Measurements from ENCODE around the gene ATP9A. TPM values are rescaled to one million over a fixed set of nuclear protein-coding genes. Genes with fewer than 3 reads are reported as not detected.
A peak's percentile ranks its signal among the peaks of the same experiment; 100 is the strongest.

The ATP9A gene
- total RNA-seq, 6 experiments from 2014 or later = 10.5 to 17.4 (median 13.0) TPM

DNA sequence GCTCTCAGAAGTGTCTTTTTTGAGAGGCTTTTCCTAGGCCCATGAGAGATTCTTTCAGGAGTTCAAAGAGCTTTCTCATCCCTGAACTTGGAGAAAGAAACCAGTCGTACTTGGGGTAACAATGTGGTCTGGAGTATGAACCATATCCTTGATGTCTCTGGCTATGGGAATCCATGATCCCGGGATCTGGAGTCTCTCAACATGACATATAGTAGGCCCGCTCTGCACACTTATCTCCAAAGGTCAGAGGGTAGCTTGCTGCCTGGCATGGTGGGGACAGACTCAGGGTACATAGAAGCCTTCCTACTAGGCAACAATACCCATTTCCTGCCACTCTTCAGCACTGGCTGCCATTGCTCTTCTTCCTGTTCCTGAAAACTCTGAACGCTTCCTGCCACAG is 183.5 kb downstream of the ATP9A start:
- Histone ChIP-seq H3K36me3 (no peaks in the 10 kb centered on the region), H3K9me3 (no peaks in the 10 kb centered on the region), H3K27me3 (no peaks in the 10 kb centered on the region), H3K4me1 (no peaks in the 10 kb centered on the region), H3K27ac (no peak overlapping the region), H3K4me3 (no peak overlapping the region)
- peak in 1 of 4 donors; percentile 27 for ATAC-seq
- no peak for DNase-seq
- TF ChIP-seq POLR2A (IDR thresholded peaks at IDR 0.05) = no peak
- TF ChIP-seq, protein P1, sequence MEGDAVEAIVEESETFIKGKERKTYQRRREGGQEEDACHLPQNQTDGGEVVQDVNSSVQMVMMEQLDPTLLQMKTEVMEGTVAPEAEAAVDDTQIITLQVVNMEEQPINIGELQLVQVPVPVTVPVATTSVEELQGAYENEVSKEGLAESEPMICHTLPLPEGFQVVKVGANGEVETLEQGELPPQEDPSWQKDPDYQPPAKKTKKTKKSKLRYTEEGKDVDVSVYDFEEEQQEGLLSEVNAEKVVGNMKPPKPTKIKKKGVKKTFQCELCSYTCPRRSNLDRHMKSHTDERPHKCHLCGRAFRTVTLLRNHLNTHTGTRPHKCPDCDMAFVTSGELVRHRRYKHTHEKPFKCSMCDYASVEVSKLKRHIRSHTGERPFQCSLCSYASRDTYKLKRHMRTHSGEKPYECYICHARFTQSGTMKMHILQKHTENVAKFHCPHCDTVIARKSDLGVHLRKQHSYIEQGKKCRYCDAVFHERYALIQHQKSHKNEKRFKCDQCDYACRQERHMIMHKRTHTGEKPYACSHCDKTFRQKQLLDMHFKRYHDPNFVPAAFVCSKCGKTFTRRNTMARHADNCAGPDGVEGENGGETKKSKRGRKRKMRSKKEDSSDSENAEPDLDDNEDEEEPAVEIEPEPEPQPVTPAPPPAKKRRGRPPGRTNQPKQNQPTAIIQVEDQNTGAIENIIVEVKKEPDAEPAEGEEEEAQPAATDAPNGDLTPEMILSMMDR (IDR thresholded peaks at IDR 0.05) = no peak
- WGBS (ENCODE audit: insufficient coverage, low coverage, low lambda C conversion rate, missing lambda C conversion rate) = 52% methylated on average over 2 of the region's 4 CpGs
- intact Hi-C loops (cut with DNase I) = no loop called here

DNA sequence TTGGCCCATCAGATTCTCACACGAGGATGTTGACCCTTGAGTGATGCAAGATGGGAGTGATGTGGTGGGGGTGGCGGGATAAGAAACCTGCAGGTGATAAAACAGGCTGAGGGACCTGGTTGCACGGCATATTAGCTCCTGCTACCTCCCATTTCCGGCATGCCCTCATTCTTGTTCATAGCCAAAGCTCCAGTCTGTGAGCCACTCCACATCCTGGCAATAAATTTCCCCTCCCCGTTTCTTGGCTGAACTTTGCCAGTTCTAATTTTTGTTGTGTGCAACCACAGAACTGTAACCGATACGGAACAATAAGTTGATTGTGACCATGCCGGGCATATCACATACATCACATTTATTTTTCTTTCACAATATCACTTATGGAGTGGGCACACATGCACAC is 184.1 kb downstream of the ATP9A start:
- WGBS (ENCODE audit: insufficient coverage, low coverage, low lambda C conversion rate, missing lambda C conversion rate) = 71% methylated on average over 6 of the region's 8 CpGs
- intact Hi-C loops (cut with DNase I) = no loop called here
- Histone ChIP-seq H3K36me3 (no peaks in the 10 kb centered on the region), H3K9me3 (no peaks in the 10 kb centered on the region), H3K4me1 (no peaks in the 10 kb centered on the region), H3K27me3 (no peaks in the 10 kb centered on the region), H3K4me3 (no peak overlapping the region), H3K27ac (no peak overlapping the region)
- no peak for TF ChIP-seq POLR2A (IDR thresholded peaks at IDR 0.05)
- TF ChIP-seq, protein P1 (IDR thresholded peaks at IDR 0.05) = no peak
- DNase-seq (no peak), ATAC-seq (no peak)

DNA sequence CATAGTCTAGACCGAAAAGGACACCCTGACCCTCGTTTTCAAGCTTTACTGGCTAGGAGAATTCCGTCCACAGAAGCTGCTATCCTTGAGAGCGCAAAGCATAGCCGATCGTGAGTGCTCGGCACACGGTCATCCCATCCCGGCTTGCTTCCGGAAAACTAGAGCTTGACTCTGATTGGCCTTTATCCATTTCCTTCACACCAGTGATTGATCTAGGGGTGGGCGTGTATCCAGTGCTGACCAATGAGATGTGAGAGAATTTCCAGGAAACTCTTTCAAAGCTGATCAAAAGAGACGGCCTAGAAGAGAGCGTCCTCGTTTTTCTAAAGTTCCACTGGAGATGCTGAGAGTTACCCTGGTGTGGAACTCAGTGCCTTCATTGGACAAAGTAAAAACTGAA is 184.7 kb downstream of the ATP9A start:
- Histone ChIP-seq H3K27me3 (no peaks in the 10 kb centered on the region), H3K27ac (no peak overlapping the region), H3K36me3 (no peaks in the 10 kb centered on the region), H3K9me3 (no peaks in the 10 kb centered on the region), H3K4me1 (no peaks in the 10 kb centered on the region), H3K4me3 (no peak overlapping the region)
- TF ChIP-seq, protein P1 (IDR thresholded peaks at IDR 0.05) = no peak
- no peak for TF ChIP-seq POLR2A (IDR thresholded peaks at IDR 0.05)
- no peak for ATAC-seq
- DNase-seq = no peak
- 88% methylated on average over 14 of the region's 14 CpGs for WGBS (ENCODE audit: insufficient coverage, low coverage, low lambda C conversion rate, missing lambda C conversion rate)
- intact Hi-C loops (cut with DNase I) = no loop called here

DNA sequence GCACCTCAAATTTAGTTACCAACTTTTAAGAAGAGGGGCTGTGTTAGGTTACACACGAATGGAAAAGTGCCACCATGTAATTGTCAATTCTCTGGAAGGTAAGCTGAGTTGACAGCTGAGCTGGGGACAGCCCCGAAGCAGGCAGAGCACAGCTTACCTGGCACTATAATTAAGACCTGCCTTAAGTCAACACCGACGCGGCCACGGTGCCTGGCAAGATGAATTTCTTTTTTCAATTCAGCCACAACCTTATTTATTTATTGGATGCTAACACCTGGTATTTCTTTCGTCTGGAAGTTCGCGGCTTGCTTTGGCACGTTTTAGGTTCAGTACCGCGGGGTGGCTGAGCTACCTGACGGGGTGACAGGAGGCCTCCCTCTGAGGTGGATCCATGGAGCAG is 185.1 kb downstream of the ATP9A start:
- no peaks in the 10 kb centered on the region for H3K36me3 ChIP-seq
- H3K27ac ChIP-seq = no peak overlapping the region
- DNase-seq = no peak
- H3K4me1 ChIP-seq = no peaks in the 10 kb centered on the region
- H3K4me3 ChIP-seq = no peak overlapping the region
- TF ChIP-seq POLR2A (IDR thresholded peaks at IDR 0.05) = no peak
- TF ChIP-seq, protein P1 (IDR thresholded peaks at IDR 0.05) = no peak
- no peaks in the 10 kb centered on the region for H3K27me3 ChIP-seq
- intact Hi-C loops (cut with DNase I) = no loop called here
- H3K9me3 ChIP-seq = no peaks in the 10 kb centered on the region
- 80% methylated on average over 8 of the region's 13 CpGs for WGBS (ENCODE audit: insufficient coverage, low coverage, low lambda C conversion rate, missing lambda C conversion rate)
- no peak for ATAC-seq

DNA sequence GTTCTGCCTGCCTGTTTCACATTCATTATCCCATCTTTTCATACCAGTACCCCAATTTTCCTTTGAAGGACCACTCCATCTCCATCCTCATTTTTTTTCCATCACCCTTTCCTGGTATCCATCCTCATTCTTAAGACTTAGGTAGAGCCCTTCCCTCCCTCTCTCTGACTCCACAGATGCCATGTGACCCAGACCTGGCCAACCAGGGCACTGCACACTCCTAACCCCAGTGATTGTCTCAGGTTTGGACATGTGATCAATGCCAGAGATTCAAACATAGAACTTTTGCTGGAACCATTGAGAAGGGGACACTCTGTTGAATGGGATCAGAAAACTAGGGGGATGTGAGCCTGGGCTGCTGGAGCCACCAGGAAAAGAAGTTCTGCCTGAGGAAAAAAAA is 186.6 kb downstream of the ATP9A start:
- no peak for DNase-seq
- TF ChIP-seq, protein P1 (IDR thresholded peaks at IDR 0.05) = no peak
- no peak for TF ChIP-seq POLR2A (IDR thresholded peaks at IDR 0.05)
- H3K9me3 ChIP-seq = no peaks in the 10 kb centered on the region
- no peaks in the 10 kb centered on the region for H3K27me3 ChIP-seq
- H3K27ac ChIP-seq = no peak overlapping the region
- H3K4me3 ChIP-seq = no peak overlapping the region
- intact Hi-C loops (cut with DNase I) = no loop called here
- no peaks in the 10 kb centered on the region for H3K4me1 ChIP-seq
- ATAC-seq = no peak
- H3K36me3 ChIP-seq = no peaks in the 10 kb centered on the region

Measured in right lobe of liver (tissue), 6 donors.